WTC11 (cell line): ENCODE measurements around the gene GLYATL2. TPM values are rescaled to one million over a fixed set of nuclear protein-coding genes. Genes with fewer than 3 reads are reported as not detected.

Experiments
- ATAC-seq: fragments of 200-7000 bp; cut with Tn5 transposase; 2 replicates; pipeline ENCODE4 v1.10.0; 2021; ENCODE audit warnings: mild to moderate bottlenecking, moderate library complexity
- CTCF ChIA-PET: fragments of 300-600 bp; sonication (Branson Sonifier 250); formaldehyde crosslinking; loops from one replicate; lab custom pipeline; 2021; ENCODE audit warnings: antibody characterized with exemption; lab: Charles Lee
- POLR2A ChIA-PET: fragments of 350-600 bp; sonication (Branson Sonifier 250); formaldehyde crosslinking; loops from one replicate; lab custom pipeline; 2021; ENCODE audit warnings: antibody characterized with exemption; lab: Charles Lee
- DNase-seq: peaks from one replicate; pipeline ENCODE4 v3.0.0; 2021; ENCODE audit warnings: low spot score
- H3K27ac Mint-ChIP-seq: 2 replicates; pipeline ENCODE4 v1.8.0; 2021; ENCODE audit warnings: mixed read lengths
- H3K27me3 Mint-ChIP-seq: 2 replicates; pipeline ENCODE4 v1.8.0; 2021; ENCODE audit warnings: low read depth, mild to moderate bottlenecking, moderate library complexity, mixed read lengths
- H3K36me3 Mint-ChIP-seq: 2 replicates; pipeline ENCODE4 v1.8.0; 2021; ENCODE audit warnings: mixed read lengths
- H3K4me1 Mint-ChIP-seq: 2 replicates; pipeline ENCODE4 v1.8.0; 2022; ENCODE audit warnings: mixed read lengths
- H3K4me3 Mint-ChIP-seq: 2 replicates; pipeline ENCODE4 v1.8.0; 2021; ENCODE audit warnings: mild to moderate bottlenecking, moderate library complexity, mixed read lengths
- H3K9me3 Mint-ChIP-seq: 2 replicates; pipeline ENCODE4 v1.8.0; 2021; ENCODE audit warnings: mixed read lengths
- ATF1 ChIP-seq: sonication (generic); formaldehyde crosslinking; IDR thresholded peaks from 2 replicates; pipeline ENCODE4 v1.8.1; 2023; ENCODE audit warnings: mild to moderate bottlenecking, moderate library complexity, missing genetic modification reagents
- GABPB1 ChIP-seq: sonication (generic); formaldehyde crosslinking; IDR thresholded peaks from 2 replicates; pipeline ENCODE4 v1.8.1; 2023; ENCODE audit warnings: mild to moderate bottlenecking, missing genetic modification reagents
- GTF2I ChIP-seq: fragments of 250-450 bp; sonication (Bioruptor Pico); conservative IDR thresholded peaks from 2 replicates; pipeline ENCODE4 v1.4.0; 2021; ENCODE audit warnings: mild to moderate bottlenecking
- JUN ChIP-seq: sonication (generic); formaldehyde crosslinking; IDR thresholded peaks from 2 replicates; pipeline ENCODE4 v1.8.0; 2023; ENCODE audit warnings: mild to moderate bottlenecking, missing genetic modification reagents
- MXD4 ChIP-seq: fragments of 250-450 bp; sonication (Bioruptor Pico); IDR thresholded peaks from 2 replicates; pipeline ENCODE4 v1.8.0; 2021; ENCODE audit warnings: mild to moderate bottlenecking, moderate library complexity, borderline replicate concordance
- MYBL2 ChIP-seq: sonication (generic); formaldehyde crosslinking; IDR thresholded peaks from 2 replicates; pipeline ENCODE4 v1.8.1; 2023; ENCODE audit warnings: mild to moderate bottlenecking, moderate library complexity, missing genetic modification reagents
- ZNF138 ChIP-seq: sonication (generic); formaldehyde crosslinking; conservative IDR thresholded peaks from 2 replicates; pipeline ENCODE4 v1.8.1; 2022; ENCODE audit warnings: mild to moderate bottlenecking, moderate library complexity, missing genetic modification reagents
- total RNA-seq: library from RNA; stranded (reverse); gene quantifications from 3 replicates; pipeline ENCODE4 v1.2.3, GENCODE V29; 2021
- TF ChIP-seq, protein P1 (sequence below): sonication (generic); formaldehyde crosslinking; IDR thresholded peaks from 2 replicates; pipeline ENCODE4 v1.8.1; 2022; ENCODE audit warnings: missing genetic modification reagents, borderline replicate concordance
- TF ChIP-seq, protein P2 (sequence below): sonication (generic); formaldehyde crosslinking; IDR thresholded peaks from 2 replicates; pipeline ENCODE4 v1.8.0; 2023; ENCODE audit warnings: mild to moderate bottlenecking, missing genetic modification reagents
- TF ChIP-seq, protein P3 (sequence below): sonication (generic); formaldehyde crosslinking; IDR thresholded peaks from 2 replicates; pipeline ENCODE4 v1.8.1; 2023; ENCODE audit warnings: mild to moderate bottlenecking, moderate library complexity, missing genetic modification reagents
- TF ChIP-seq, protein P4 (sequence below): sonication (generic); formaldehyde crosslinking; IDR thresholded peaks from 2 replicates; pipeline ENCODE4 v1.8.0; 2022; ENCODE audit warnings: mild to moderate bottlenecking, missing genetic modification reagents
- TF ChIP-seq, protein P5 (sequence below): fragments of 250-450 bp; sonication (Bioruptor Pico); IDR thresholded peaks from 2 replicates; pipeline ENCODE4 v1.9.0; 2021; ENCODE audit warnings: moderate library complexity, mild to moderate bottlenecking, inconsistent platforms, borderline replicate concordance
- TF ChIP-seq, protein P6 (sequence below): sonication (generic); formaldehyde crosslinking; IDR thresholded peaks from 2 replicates; pipeline ENCODE4 v1.8.1; 2022; ENCODE audit warnings: low read depth, mild to moderate bottlenecking, moderate library complexity, missing genetic modification reagents, borderline replicate concordance

GLYATL2 gene
- total RNA-seq, 1 experiment from 2014 or later, result 0.20 TPM

DNA sequence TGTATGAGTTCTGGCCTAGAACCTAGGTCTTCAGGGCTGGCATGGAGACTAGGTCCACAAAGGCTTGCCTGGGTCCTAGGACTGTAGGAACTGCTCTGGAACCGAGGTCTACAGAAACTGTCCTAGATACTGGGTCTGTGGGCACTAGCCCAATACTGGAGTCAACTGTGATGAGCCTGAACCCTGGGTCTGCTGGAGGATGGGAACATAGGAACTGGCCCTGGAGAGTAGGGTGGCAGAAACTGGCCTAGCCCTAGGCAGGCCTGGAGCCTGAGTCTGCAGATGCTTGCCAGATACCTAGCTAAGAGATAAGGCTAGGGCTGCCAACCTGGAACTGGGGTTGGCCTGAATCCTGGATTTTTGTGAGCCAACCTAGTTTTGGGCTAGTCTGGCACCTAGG is 19.2 kb upstream of the GLYATL2 start:
- H3K4me3 Mint-ChIP-seq, result no peak overlapping the region
- H3K27ac Mint-ChIP-seq, result no peak overlapping the region
- POLR2A ChIA-PET, result no interaction called here
- no peaks in the 10 kb centered on the region for H3K4me1 Mint-ChIP-seq
- peaks cover 30% of the 10 kb centered on the region for H3K36me3 Mint-ChIP-seq
- peaks cover 20% of the 10 kb centered on the region; the same call in 1 of the 2 replicates for H3K27me3 Mint-ChIP-seq
- H3K9me3 Mint-ChIP-seq, result peaks cover 68% of the 10 kb centered on the region
- DNase-seq (no peak), ATAC-seq (no peak)
- TF ChIP-seq, protein P1, sequence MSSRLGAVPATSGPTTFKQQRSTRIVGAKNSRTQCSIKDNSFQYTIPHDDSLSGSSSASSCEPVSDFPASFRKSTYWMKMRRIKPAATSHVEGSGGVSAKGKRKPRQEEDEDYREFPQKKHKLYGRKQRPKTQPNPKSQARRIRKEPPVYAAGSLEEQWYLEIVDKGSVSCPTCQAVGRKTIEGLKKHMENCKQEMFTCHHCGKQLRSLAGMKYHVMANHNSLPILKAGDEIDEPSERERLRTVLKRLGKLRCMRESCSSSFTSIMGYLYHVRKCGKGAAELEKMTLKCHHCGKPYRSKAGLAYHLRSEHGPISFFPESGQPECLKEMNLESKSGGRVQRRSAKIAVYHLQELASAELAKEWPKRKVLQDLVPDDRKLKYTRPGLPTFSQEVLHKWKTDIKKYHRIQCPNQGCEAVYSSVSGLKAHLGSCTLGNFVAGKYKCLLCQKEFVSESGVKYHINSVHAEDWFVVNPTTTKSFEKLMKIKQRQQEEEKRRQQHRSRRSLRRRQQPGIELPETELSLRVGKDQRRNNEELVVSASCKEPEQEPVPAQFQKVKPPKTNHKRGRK, result no peak
- TF ChIP-seq, protein P2, sequence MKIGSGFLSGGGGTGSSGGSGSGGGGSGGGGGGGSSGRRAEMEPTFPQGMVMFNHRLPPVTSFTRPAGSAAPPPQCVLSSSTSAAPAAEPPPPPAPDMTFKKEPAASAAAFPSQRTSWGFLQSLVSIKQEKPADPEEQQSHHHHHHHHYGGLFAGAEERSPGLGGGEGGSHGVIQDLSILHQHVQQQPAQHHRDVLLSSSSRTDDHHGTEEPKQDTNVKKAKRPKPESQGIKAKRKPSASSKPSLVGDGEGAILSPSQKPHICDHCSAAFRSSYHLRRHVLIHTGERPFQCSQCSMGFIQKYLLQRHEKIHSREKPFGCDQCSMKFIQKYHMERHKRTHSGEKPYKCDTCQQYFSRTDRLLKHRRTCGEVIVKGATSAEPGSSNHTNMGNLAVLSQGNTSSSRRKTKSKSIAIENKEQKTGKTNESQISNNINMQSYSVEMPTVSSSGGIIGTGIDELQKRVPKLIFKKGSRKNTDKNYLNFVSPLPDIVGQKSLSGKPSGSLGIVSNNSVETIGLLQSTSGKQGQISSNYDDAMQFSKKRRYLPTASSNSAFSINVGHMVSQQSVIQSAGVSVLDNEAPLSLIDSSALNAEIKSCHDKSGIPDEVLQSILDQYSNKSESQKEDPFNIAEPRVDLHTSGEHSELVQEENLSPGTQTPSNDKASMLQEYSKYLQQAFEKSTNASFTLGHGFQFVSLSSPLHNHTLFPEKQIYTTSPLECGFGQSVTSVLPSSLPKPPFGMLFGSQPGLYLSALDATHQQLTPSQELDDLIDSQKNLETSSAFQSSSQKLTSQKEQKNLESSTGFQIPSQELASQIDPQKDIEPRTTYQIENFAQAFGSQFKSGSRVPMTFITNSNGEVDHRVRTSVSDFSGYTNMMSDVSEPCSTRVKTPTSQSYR (CRISPR knock-in tag), result no peak
- no peak for TF ChIP-seq GTF2I (CRISPR knock-in tag)
- TF ChIP-seq, protein P3, sequence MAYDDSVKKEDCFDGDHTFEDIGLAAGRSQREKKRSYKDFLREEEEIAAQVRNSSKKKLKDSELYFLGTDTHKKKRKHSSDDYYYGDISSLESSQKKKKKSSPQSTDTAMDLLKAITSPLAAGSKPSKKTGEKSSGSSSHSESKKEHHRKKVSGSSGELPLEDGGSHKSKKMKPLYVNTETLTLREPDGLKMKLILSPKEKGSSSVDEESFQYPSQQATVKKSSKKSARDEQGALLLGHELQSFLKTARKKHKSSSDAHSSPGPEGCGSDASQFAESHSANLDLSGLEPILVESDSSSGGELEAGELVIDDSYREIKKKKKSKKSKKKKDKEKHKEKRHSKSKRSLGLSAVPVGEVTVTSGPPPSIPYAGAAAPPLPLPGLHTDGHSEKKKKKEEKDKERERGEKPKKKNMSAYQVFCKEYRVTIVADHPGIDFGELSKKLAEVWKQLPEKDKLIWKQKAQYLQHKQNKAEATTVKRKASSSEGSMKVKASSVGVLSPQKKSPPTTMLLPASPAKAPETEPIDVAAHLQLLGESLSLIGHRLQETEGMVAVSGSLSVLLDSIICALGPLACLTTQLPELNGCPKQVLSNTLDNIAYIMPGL (CRISPR knock-in tag), result no peak
- TF ChIP-seq, protein P4, sequence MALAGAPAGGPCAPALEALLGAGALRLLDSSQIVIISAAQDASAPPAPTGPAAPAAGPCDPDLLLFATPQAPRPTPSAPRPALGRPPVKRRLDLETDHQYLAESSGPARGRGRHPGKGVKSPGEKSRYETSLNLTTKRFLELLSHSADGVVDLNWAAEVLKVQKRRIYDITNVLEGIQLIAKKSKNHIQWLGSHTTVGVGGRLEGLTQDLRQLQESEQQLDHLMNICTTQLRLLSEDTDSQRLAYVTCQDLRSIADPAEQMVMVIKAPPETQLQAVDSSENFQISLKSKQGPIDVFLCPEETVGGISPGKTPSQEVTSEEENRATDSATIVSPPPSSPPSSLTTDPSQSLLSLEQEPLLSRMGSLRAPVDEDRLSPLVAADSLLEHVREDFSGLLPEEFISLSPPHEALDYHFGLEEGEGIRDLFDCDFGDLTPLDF, result no peak
- CTCF ChIA-PET, result no interaction called here

DNA sequence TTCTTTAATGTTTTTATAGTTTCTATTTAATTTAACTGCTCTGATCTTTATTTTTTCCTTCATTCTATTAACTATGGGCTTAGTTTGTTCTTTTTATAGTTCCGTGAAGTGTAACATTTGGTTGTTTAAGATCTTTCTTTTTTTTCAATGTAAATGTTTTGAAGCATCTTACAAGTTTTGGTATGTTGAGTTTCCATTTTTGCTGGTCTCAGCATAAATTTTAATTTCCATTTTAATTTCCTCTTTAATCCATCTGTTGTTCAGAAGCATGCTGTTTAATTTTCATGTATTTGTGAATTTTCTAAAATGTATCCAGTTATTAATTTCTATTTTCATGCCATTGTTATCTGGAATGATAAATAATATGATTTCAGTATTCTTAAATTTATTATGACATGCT is 17.0 kb upstream of the GLYATL2 start:
- peaks cover 21% of the 10 kb centered on the region for H3K27me3 Mint-ChIP-seq
- H3K4me3 Mint-ChIP-seq, result no peak overlapping the region
- no peak for TF ChIP-seq GABPB1
- no peak for TF ChIP-seq MYBL2 (CRISPR knock-in tag)
- TF ChIP-seq ATF1 (CRISPR knock-in tag), result no peak
- TF ChIP-seq, protein P5, sequence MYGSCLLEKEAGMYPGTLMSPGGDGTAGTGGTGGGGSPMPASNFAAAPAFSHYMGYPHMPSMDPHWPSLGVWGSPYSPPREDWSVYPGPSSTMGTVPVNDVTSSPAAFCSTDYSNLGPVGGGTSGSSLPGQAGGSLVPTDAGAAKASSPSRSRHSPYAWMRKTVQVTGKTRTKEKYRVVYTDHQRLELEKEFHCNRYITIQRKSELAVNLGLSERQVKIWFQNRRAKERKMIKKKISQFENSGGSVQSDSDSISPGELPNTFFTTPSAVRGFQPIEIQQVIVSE, result no peak
- no peak for TF ChIP-seq JUN (CRISPR knock-in tag)
- no peak for TF ChIP-seq ZNF138 (CRISPR knock-in tag)
- TF ChIP-seq, protein P6, sequence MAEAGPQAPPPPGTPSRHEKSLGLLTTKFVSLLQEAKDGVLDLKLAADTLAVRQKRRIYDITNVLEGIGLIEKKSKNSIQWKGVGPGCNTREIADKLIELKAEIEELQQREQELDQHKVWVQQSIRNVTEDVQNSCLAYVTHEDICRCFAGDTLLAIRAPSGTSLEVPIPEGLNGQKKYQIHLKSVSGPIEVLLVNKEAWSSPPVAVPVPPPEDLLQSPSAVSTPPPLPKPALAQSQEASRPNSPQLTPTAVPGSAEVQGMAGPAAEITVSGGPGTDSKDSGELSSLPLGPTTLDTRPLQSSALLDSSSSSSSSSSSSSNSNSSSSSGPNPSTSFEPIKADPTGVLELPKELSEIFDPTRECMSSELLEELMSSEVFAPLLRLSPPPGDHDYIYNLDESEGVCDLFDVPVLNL (CRISPR knock-in tag), result no peak
- TF ChIP-seq MXD4 (CRISPR knock-in tag), result no peak
- peaks cover 84% of the 10 kb centered on the region for H3K9me3 Mint-ChIP-seq
- no peak overlapping the region for H3K27ac Mint-ChIP-seq
- peaks cover 37% of the 10 kb centered on the region for H3K36me3 Mint-ChIP-seq
- CTCF ChIA-PET, result no interaction called here
- POLR2A ChIA-PET, result no interaction called here
- no peak for DNase-seq
- H3K4me1 Mint-ChIP-seq, result no peaks in the 10 kb centered on the region
- ATAC-seq, result no peak

DNA sequence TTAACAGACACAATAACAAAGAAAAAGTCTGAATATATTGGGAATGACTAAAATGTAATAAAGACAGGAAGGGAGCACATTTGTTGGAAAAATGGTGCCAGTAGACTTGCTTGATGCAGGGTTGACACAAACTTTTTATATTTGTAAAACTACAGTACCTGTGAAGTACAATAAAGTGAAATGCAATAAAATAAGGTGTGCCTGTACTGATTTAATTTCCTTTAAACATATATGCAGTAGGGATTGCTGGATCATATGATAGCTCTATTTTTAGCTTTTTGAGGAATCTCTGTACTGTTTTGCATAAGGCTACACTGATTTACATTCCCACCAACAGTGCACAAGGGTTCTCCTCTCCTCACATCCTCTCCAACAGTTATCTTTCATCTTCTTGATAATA is 12.3 kb upstream of the GLYATL2 start:
- no peak for TF ChIP-seq JUN (CRISPR knock-in tag)
- TF ChIP-seq, protein P6 (CRISPR knock-in tag), result no peak
- no peak for DNase-seq
- Mint-ChIP-seq H3K4me3 (no peak overlapping the region), H3K27me3 (peaks cover 13% of the 10 kb centered on the region), H3K36me3 (peaks cover 20% of the 10 kb centered on the region), H3K4me1 (no peaks in the 10 kb centered on the region), H3K27ac (no peak overlapping the region), H3K9me3 (peaks cover 76% of the 10 kb centered on the region)
- no peak for ATAC-seq
- ChIA-PET POLR2A (no interaction called here), CTCF (no interaction called here)
